ENCODE measurements around the gene SRGAP1. TPM values are rescaled to one million over a fixed set of nuclear protein-coding genes. Genes with fewer than 3 reads are reported as not detected.

Gene SRGAP1
- polyA plus RNA-seq, 1 donor from 2014 or later = 4.8 TPM

GRCh38 chr12:63963868-63964267 is 119.4 kb downstream of the SRGAP1 start:
- no peaks in the 10 kb centered on the region for H3F3A ChIP-seq (ENCODE audit: insufficient read depth, low read length, poor library complexity, severe bottlenecking)
- no peak overlapping the region for H3K4me2 ChIP-seq (ENCODE audit: low read length)
- H3K4me3 ChIP-seq (ENCODE audit: low read length) = no peak overlapping the region
- no peak overlapping the region for H3K9ac ChIP-seq (ENCODE audit: low read length)
- H3K36me3 ChIP-seq (ENCODE audit: insufficient read depth, low read length) = no peaks in the 10 kb centered on the region
- H3K27me3 ChIP-seq (ENCODE audit: insufficient read depth, low read depth, low read length) = no peaks in the 10 kb centered on the region
- H3K9me2 ChIP-seq (ENCODE audit: insufficient read depth, low read length) = no peaks in the 10 kb centered on the region
- no peak overlapping the region for H2AFZ ChIP-seq (ENCODE audit: low read depth, low read length)
- TF ChIP-seq EP300 (conservative IDR thresholded peaks at IDR 0.05; ENCODE audit: poor library complexity, severe bottlenecking) (no peak), REST (IDR thresholded peaks at IDR 0.05; ENCODE audit: borderline replicate concordance) (no peak), EZH2 (IDR thresholded peaks at IDR 0.05; ENCODE audit: borderline replicate concordance, insufficient read depth, low read length, poor library complexity, severe bottlenecking) (no peak), SMC3 (conservative IDR thresholded peaks at IDR 0.05; ENCODE audit: poor library complexity) (no peak), TAF1 (IDR thresholded peaks at IDR 0.05; ENCODE audit: low read depth) (no peak), POLR2AphosphoS5 (IDR thresholded peaks at IDR 0.05) (no peak), MXI1 (conservative IDR thresholded peaks at IDR 0.05; ENCODE audit: poor library complexity, severe bottlenecking) (no peak), RAD21 (conservative IDR thresholded peaks at IDR 0.05) (no peak), CTCF (IDR thresholded peaks at IDR 0.05; ENCODE audit: poor library complexity, severe bottlenecking) (no peak)
- no peak overlapping the region for H3K27ac ChIP-seq (ENCODE audit: low read length)
- H3K9me3 ChIP-seq (ENCODE audit: low read length) = no peaks in the 10 kb centered on the region
- H4K20me1 ChIP-seq (ENCODE audit: insufficient read depth) = no peaks in the 10 kb centered on the region
- H3K79me2 ChIP-seq (replicated peaks; ENCODE audit: insufficient read depth, low read length) = no peaks in the 10 kb centered on the region

- no peak overlapping the region for H2AFZ ChIP-seq (ENCODE audit: low read depth, low read length)
- no peak overlapping the region for H3K9ac ChIP-seq (ENCODE audit: low read length)
- TF ChIP-seq RAD21 (conservative IDR thresholded peaks at IDR 0.05) (no peak), EZH2 (IDR thresholded peaks at IDR 0.05; ENCODE audit: borderline replicate concordance, insufficient read depth, low read length, poor library complexity, severe bottlenecking) (no peak), EP300 (conservative IDR thresholded peaks at IDR 0.05; ENCODE audit: poor library complexity, severe bottlenecking) (no peak), CTCF (IDR thresholded peaks at IDR 0.05; ENCODE audit: poor library complexity, severe bottlenecking) (no peak), MXI1 (conservative IDR thresholded peaks at IDR 0.05; ENCODE audit: poor library complexity, severe bottlenecking) (no peak), TAF1 (IDR thresholded peaks at IDR 0.05; ENCODE audit: low read depth) (no peak), POLR2AphosphoS5 (IDR thresholded peaks at IDR 0.05) (no peak), REST (IDR thresholded peaks at IDR 0.05; ENCODE audit: borderline replicate concordance) (no peak), SMC3 (conservative IDR thresholded peaks at IDR 0.05; ENCODE audit: poor library complexity) (no peak)
- H3F3A ChIP-seq (ENCODE audit: insufficient read depth, low read length, poor library complexity, severe bottlenecking) = no peaks in the 10 kb centered on the region
- H3K79me2 ChIP-seq (replicated peaks; ENCODE audit: insufficient read depth, low read length) = no peaks in the 10 kb centered on the region
- no peaks in the 10 kb centered on the region for H3K27me3 ChIP-seq (ENCODE audit: insufficient read depth, low read depth, low read length)
- H3K9me3 ChIP-seq (ENCODE audit: low read length) = no peaks in the 10 kb centered on the region
- H3K27ac ChIP-seq (ENCODE audit: low read length) = no peak overlapping the region
- no peak overlapping the region for H3K4me2 ChIP-seq (ENCODE audit: low read length)
- H3K9me2 ChIP-seq (ENCODE audit: insufficient read depth, low read length) = no peaks in the 10 kb centered on the region
- H3K4me3 ChIP-seq (ENCODE audit: low read length) = no peak overlapping the region
- no peaks in the 10 kb centered on the region for H4K20me1 ChIP-seq (ENCODE audit: insufficient read depth)
- H3K36me3 ChIP-seq (ENCODE audit: insufficient read depth, low read length) = no peaks in the 10 kb centered on the region
These were observed 119.8 kb downstream of the SRGAP1 start for GRCh38 chr12:63964301-63964700.

Measured in neural cell (in vitro differentiated cells).